C4-2B (cell line): ENCODE measurements around the gene TAS2R40.

Experiments
- H3K27ac ChIP-seq: fragments of 450-650 bp; 2 replicates; pipeline ENCODE4 v1.5.1; 2017
- ZFX ChIP-seq: fragments of 450-650 bp; IDR thresholded peaks from 2 replicates; pipeline ENCODE4 v1.6.1; 2017
- TF ChIP-seq, protein P1 (sequence below): fragments of 450-650 bp; conservative IDR thresholded peaks from 2 replicates; pipeline ENCODE4 v1.5.1; 2017; ENCODE audit warnings: mild to moderate bottlenecking

Gene TAS2R40

DNA sequence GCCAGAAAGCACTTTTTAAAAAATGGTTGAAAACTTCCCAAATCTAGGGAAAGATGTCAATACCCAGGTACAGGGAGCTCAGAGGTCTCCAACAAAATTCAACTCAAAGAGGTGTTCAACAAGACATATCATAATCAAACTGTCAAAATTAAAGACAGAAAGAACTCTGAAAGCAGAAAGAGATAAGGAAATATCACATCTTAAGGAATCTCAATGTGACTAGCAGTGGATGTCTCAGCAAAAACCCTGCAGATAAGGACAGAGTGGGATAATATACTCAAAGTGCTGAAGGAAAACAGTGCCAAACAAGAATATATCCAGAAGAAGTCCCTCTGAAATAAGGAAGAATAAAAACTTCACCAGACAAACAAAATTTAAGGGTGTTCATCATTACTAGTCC, 28.4 kb downstream of the TAS2R40 start:
- no peak overlapping the region for H3K27ac ChIP-seq
- TF ChIP-seq, protein P1, sequence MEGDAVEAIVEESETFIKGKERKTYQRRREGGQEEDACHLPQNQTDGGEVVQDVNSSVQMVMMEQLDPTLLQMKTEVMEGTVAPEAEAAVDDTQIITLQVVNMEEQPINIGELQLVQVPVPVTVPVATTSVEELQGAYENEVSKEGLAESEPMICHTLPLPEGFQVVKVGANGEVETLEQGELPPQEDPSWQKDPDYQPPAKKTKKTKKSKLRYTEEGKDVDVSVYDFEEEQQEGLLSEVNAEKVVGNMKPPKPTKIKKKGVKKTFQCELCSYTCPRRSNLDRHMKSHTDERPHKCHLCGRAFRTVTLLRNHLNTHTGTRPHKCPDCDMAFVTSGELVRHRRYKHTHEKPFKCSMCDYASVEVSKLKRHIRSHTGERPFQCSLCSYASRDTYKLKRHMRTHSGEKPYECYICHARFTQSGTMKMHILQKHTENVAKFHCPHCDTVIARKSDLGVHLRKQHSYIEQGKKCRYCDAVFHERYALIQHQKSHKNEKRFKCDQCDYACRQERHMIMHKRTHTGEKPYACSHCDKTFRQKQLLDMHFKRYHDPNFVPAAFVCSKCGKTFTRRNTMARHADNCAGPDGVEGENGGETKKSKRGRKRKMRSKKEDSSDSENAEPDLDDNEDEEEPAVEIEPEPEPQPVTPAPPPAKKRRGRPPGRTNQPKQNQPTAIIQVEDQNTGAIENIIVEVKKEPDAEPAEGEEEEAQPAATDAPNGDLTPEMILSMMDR = no peak
- no peak for TF ChIP-seq ZFX

DNA sequence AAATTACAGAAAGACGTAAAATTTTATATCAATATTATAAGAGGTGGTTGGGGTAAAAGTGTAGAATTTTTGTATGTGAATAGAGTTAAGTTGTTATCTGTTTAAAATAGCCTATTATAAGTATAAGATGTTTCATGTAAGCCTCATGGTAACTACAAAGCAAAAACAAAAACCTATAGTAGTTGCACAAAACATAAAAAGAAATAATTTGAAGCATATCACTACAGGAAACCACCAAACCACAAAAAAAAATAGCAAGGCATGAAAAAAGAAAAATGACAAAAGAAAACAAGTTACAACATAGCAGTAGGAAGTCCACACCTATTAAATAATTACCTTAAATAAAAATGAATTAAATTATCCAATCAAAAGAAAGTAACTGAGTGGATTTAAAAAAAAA, 29.0 kb downstream of the TAS2R40 start:
- no peak overlapping the region for H3K27ac ChIP-seq
- no peak for TF ChIP-seq ZFX
- TF ChIP-seq, protein P1 = no peak

DNA sequence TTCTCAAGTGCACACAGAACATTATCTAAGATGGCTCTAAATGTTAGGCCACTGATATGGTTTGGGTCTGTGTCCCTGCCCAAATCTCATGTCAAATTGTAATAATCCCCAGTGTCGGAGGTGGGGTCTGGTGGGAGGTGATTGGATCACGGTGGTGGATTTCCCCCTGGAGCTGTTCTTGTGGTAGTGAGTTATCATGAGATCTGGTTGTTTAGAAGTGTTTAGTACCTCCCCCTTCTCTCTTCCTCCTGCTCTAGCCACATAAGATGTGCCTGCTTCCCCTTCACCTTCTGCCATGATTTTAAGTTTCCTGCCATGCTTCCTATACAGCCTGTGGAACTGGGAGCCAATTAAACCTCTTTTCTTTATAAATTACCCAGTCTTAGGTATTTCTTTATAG, 30.2 kb downstream of the TAS2R40 start:
- no peak overlapping the region for H3K27ac ChIP-seq
- no peak for TF ChIP-seq ZFX
- TF ChIP-seq, protein P1 = no peak

DNA sequence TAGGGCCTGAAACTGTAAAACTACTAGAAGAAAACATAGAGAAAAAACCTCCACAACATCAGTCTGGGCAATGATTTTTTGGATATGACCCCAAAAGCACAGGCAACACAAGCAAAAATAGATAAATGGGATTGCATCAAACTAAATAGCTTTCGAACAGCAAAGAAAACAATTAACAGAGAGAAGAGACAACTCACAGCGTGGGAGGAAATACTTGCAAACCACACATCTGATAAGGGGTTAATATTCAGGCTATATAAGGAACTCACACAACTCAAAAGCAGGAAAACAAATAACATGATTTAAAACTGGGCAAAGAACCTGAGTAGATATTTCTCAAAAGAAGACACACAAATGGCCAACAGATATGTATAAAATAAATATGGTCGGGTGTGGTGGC, 33.7 kb downstream of the TAS2R40 start:
- H3K27ac ChIP-seq = no peak overlapping the region
- TF ChIP-seq, protein P1 = no peak
- TF ChIP-seq ZFX = no peak

DNA sequence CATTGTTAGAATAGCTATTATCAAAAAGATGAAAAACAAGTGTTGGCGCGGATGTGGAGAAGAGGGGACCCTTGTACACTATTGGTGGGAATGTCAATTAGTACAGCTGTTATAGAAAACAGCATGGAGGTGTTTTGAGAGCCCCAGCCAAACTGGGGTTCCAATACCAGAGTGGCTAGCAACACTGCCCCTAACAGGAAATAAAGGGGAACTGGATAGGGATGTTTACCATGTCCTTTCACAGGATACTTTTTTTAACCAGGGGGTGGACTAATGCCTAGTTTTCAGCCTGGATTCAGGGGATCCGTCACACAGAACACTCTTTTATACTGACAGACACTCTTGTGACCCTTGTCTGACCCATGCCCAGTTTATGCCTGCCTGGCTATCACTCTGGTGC, 34.5 kb downstream of the TAS2R40 start:
- H3K27ac ChIP-seq = no peak overlapping the region
- no peak for TF ChIP-seq ZFX
- TF ChIP-seq, protein P1 = no peak; the same call in 1 of the 2 replicates

DNA sequence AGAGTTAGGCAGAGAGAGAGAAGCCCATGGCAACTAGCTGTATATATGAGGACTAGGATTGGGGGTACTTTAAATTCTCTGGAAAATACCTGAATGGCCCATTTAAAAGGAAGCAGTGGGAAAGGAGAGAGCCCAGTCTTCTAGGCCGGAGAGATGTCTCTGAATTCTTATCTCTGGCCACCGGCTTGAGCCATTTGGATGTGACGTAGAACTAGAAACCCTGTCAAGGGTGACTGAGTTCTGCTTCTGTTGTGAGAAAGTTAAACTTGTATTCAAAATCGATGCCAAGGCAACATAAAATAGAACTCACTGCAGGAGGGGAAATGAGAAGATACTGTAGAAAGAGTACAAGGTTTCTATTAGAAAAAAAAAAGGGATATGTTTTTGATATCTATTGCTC, 35.1 kb downstream of the TAS2R40 start:
- H3K27ac ChIP-seq = no peak overlapping the region
- TF ChIP-seq ZFX = no peak
- TF ChIP-seq, protein P1 = no peak

DNA sequence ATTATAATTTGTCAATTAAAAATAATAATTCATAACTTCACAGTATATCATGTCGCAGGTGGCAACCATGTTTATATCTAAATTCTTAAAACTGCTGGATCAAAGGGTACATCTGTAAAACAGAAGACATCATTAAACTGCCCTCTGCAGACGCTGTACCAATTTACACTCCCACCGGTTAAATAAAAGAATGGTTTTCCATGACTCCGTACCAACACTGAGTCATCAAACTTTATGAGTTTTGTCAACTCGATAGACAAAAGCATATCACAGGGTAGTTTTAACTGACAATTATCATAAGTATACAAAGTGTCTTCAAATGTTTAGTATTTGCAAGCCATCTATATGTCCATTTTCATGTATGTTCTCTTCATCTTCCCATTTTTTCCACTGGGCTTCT, 35.7 kb downstream of the TAS2R40 start:
- no peak overlapping the region for H3K27ac ChIP-seq
- TF ChIP-seq, protein P1 = no peak
- no peak for TF ChIP-seq ZFX
